MM.1S (cell line): ENCODE measurements around the gene ALPL.

ENCODE experiments used
- DNase-seq: peaks from one replicate; pipeline ENCODE4 v3.0.0-alpha.2; 2015
- H2AFZ ChIP-seq: fragments of 300-600 bp; sonication (generic); 2 replicates; pipeline ENCODE4 v1.6.0; 2016; ENCODE audit warnings: antibody characterized with exemption, low read length
- H3F3A ChIP-seq: fragments of 300-600 bp; sonication (generic); 2 replicates; pipeline ENCODE4 v1.6.1; 2016; ENCODE audit warnings: mild to moderate bottlenecking, antibody characterized with exemption, low read length, moderate library complexity, mixed read lengths; ENCODE audit not compliant: insufficient read depth
- H3K27ac ChIP-seq: fragments of 300-600 bp; sonication (generic); 2 replicates; pipeline ENCODE4 v1.5.1; 2016; ENCODE audit warnings: mild to moderate bottlenecking, low read length
- H3K27me3 ChIP-seq: fragments of 300-600 bp; sonication (generic); replicated peaks from 2 replicates; pipeline ENCODE4 v1.6.0; 2016; ENCODE audit warnings: low read length; ENCODE audit not compliant: insufficient read depth
- H3K36me3 ChIP-seq: fragments of 300-600 bp; sonication (generic); replicated peaks from 2 replicates; pipeline ENCODE4 v1.6.1; 2016; ENCODE audit warnings: mild to moderate bottlenecking, low read length, mixed read lengths; ENCODE audit not compliant: insufficient read depth
- H3K4me1 ChIP-seq: fragments of 300-600 bp; sonication (generic); 2 replicates; pipeline ENCODE4 v1.6.1; 2016; ENCODE audit warnings: low read length, mixed read lengths
- H3K4me2 ChIP-seq: fragments of 300-600 bp; sonication (generic); 2 replicates; pipeline ENCODE4 v1.6.0; 2016; ENCODE audit warnings: low read depth, low read length
- H3K4me3 ChIP-seq: fragments of 300-600 bp; sonication (generic); 2 replicates; pipeline ENCODE4 v1.5.1; 2016; ENCODE audit warnings: low read length, mixed read lengths
- H3K79me2 ChIP-seq: fragments of 300-600 bp; sonication (generic); 2 replicates; pipeline ENCODE4 v1.6.1; 2016; ENCODE audit warnings: mixed run types, low read length, mixed read lengths
- H3K9ac ChIP-seq: fragments of 300-600 bp; sonication (generic); 2 replicates; pipeline ENCODE4 v1.6.1; 2016; ENCODE audit warnings: low read length, mixed read lengths
- H3K9me2 ChIP-seq: fragments of 300-600 bp; sonication (generic); replicated peaks from 2 replicates; pipeline ENCODE4 v1.6.1; 2016; ENCODE audit warnings: mild to moderate bottlenecking, low read length, mixed read lengths; ENCODE audit not compliant: insufficient read depth
- H3K9me3 ChIP-seq: fragments of 300-600 bp; sonication (generic); replicated peaks from 2 replicates; pipeline ENCODE4 v1.6.1; 2016; ENCODE audit warnings: mild to moderate bottlenecking, low read length, mixed read lengths; ENCODE audit not compliant: insufficient read depth
- H4K20me1 ChIP-seq: fragments of 300-600 bp; sonication (generic); 2 replicates; pipeline ENCODE4 v1.6.1; 2016; ENCODE audit warnings: mild to moderate bottlenecking, low read length, moderate library complexity, mixed read lengths; ENCODE audit not compliant: insufficient read depth
- CTCF ChIP-seq: fragments of 300-600 bp; sonication (generic); IDR thresholded peaks from 2 replicates; pipeline ENCODE4 v1.5.1; 2016; ENCODE audit warnings: antibody characterized with exemption, low read length, mixed read lengths
- EZH2 ChIP-seq: fragments of 300-600 bp; sonication (generic); optimal IDR thresholded peaks from 2 replicates; pipeline ENCODE3; 2017; ENCODE audit warnings: low read depth, mild to moderate bottlenecking, antibody characterized with exemption, low read length, mixed read lengths
- EZH2phosphoT487 ChIP-seq: fragments of 300-600 bp; sonication (generic); IDR thresholded peaks from 2 replicates; pipeline ENCODE4 v1.6.1; 2018; ENCODE audit warnings: antibody characterized with exemption, low read length

Gene ALPL

GRCh38 chr1:21576031-21576797, 67.0 kb downstream of the ALPL start:
- H3K4me2 ChIP-seq, result no peak overlapping the region
- no peaks in the 10 kb centered on the region for H3K4me1 ChIP-seq
- no peaks in the 10 kb centered on the region for H4K20me1 ChIP-seq
- no peak overlapping the region for H3K4me3 ChIP-seq
- H3K9ac ChIP-seq, result no peak overlapping the region
- no peak overlapping the region for H3K27ac ChIP-seq
- H3K9me3 ChIP-seq, result no peaks in the 10 kb centered on the region
- no peak overlapping the region for H2AFZ ChIP-seq
- no peaks in the 10 kb centered on the region for H3K79me2 ChIP-seq
- H3K36me3 ChIP-seq, result no peaks in the 10 kb centered on the region
- TF ChIP-seq EZH2, result no peak
- TF ChIP-seq CTCF, result no peak
- H3F3A ChIP-seq, result no peaks in the 10 kb centered on the region
- H3K27me3 ChIP-seq, result peaks cover 82% of the 10 kb centered on the region
- H3K9me2 ChIP-seq, result no peaks in the 10 kb centered on the region
- no peak for DNase-seq

- Histone ChIP-seq H3K36me3 (no peaks in the 10 kb centered on the region), H3K9ac (no peak overlapping the region), H3K9me2 (no peaks in the 10 kb centered on the region), H2AFZ (no peak overlapping the region), H3K27ac (no peak overlapping the region), H3K27me3 (peaks cover 86% of the 10 kb centered on the region), H3K4me1 (no peaks in the 10 kb centered on the region), H4K20me1 (no peaks in the 10 kb centered on the region), H3K79me2 (no peaks in the 10 kb centered on the region), H3K9me3 (no peaks in the 10 kb centered on the region), H3K4me3 (no peak overlapping the region), H3F3A (no peaks in the 10 kb centered on the region), H3K4me2 (no peak overlapping the region)
- no peak for TF ChIP-seq EZH2phosphoT487
- TF ChIP-seq CTCF, result no peak
- TF ChIP-seq EZH2, result no peak
- DNase-seq, result no peak
These were observed 67.6 kb downstream of the ALPL start for GRCh38 chr1:21576798-21577187.

GRCh38 chr1:21577324-21577723, 68.1 kb downstream of the ALPL start:
- Histone ChIP-seq H3K9me2 (no peaks in the 10 kb centered on the region), H2AFZ (no peak overlapping the region), H3K79me2 (no peaks in the 10 kb centered on the region), H3K36me3 (no peaks in the 10 kb centered on the region), H3K4me3 (no peak overlapping the region), H3K4me1 (no peaks in the 10 kb centered on the region), H3K27ac (no peak overlapping the region), H3K9me3 (no peaks in the 10 kb centered on the region), H4K20me1 (no peaks in the 10 kb centered on the region), H3K4me2 (no peak overlapping the region), H3K27me3 (peaks cover 81% of the 10 kb centered on the region), H3K9ac (no peak overlapping the region), H3F3A (no peaks in the 10 kb centered on the region)
- DNase-seq, result no peak
- no peak for TF ChIP-seq CTCF
- no peak for TF ChIP-seq EZH2phosphoT487
- TF ChIP-seq EZH2, result no peak
